KOPT-K1 (cell line): Measurements from ENCODE around the gene TRABD2B.

Experiments
- H3K27ac ChIP-seq: fragments of 200-600 bp; sonication (generic); 2 replicates; pipeline ENCODE4 v1.5.1; 2016; ENCODE audit warnings: antibody characterized with exemption, mild to moderate bottlenecking, low read depth, low read length; ENCODE audit not compliant: poor library complexity, severe bottlenecking
- H3K36me3 ChIP-seq: fragments of 200-600 bp; sonication (generic); 2 replicates; pipeline ENCODE4 v1.5.1; 2017; ENCODE audit warnings: antibody characterized with exemption, mild to moderate bottlenecking, low read length, moderate library complexity; ENCODE audit not compliant: insufficient read depth
- H3K9me3 ChIP-seq: fragments of 200-600 bp; sonication (generic); 2 replicates; pipeline ENCODE4 v1.5.1; 2017; ENCODE audit warnings: antibody characterized with exemption, low read length, mild to moderate bottlenecking; ENCODE audit not compliant: insufficient read depth, poor library complexity, severe bottlenecking

Gene TRABD2B

DNA sequence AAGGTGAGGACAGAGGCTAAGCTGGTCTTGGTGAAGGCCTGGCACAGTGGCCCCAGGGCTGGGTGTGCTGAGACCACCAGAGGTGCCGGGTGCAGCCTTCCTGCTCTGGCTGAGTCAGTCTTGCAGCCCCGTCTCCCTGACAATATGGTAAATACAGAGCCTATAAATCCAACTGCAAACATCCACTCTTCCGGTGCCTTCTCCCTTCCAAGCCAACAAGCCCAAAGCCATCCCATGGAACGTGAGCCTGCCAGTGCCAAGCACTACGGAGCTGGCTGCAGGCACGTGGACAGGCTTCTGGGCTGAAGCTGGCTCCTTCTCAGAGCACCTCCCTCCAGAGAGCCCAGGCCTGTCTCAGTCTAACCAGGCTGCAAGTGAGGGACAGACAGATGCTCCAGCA is 70.0 kb downstream of the TRABD2B start:
- Histone ChIP-seq H3K36me3 (no peaks in the 10 kb centered on the region), H3K9me3 (no peaks in the 10 kb centered on the region), H3K27ac (no peak overlapping the region)

DNA sequence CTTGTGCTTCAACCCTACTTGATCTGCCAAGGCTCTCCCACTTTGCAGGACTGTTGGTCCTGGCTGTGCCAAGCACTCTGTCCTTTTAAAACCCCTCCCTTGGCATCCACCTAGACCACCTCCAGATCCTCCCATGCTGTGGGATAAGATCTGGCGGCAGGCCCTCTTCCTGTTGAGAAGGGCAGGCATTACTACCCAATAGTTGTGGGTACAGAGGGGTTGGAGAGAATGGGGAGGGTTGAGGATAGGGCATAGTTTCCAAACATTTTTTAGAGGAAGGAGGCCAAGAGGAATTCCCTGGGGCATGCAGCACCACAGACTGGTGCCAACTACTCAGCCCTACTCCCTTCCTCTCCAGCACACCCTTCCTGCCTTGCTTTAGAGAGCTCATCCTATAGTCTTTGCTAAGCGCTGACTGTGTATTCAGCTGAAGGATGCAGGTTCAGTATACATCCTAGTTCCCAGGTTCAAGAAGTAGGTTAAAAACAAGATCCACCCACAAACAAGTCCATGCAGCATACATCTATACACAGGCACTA is 70.7 kb downstream of the TRABD2B start:
- Histone ChIP-seq H3K36me3 (no peaks in the 10 kb centered on the region), H3K27ac (no peak overlapping the region), H3K9me3 (no peaks in the 10 kb centered on the region)

DNA sequence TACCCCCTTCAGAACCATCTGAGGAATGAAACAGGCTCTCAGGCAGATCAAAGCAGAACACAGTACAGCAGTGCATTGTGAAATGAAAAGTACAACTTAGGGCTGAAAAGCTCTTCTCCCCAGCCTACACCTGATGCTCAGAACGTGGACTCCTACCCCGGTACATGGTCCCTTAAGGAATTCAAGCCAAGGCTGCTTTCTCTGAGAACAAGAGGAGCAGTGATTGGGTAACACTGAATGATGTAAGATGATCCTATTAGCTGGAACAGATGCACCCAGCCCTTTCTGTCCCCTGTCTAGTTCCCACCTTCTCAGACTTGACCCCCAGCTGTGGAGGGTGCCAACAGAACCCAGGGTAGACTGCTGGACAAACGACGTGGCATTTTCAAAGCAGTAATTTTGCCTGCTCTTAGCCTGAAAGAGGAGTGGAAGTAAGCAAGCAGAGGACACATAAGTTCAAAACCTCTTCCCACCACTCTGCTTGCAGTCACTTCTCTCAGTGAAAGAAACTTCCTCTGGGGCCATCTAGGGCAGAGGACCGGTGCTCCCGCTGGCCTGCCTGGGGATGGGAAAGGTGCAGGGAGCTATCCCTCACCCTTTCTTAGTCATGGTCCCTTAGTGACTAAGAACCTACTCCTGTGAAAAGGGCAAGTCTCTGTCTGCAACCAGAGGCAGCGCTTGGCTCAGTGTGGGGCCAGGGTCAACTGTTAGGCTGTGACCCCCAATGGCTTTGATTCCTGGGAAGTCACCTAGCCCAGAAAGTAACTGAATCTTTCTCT is 72.7 kb downstream of the TRABD2B start:
- no peaks in the 10 kb centered on the region for H3K9me3 ChIP-seq

DNA sequence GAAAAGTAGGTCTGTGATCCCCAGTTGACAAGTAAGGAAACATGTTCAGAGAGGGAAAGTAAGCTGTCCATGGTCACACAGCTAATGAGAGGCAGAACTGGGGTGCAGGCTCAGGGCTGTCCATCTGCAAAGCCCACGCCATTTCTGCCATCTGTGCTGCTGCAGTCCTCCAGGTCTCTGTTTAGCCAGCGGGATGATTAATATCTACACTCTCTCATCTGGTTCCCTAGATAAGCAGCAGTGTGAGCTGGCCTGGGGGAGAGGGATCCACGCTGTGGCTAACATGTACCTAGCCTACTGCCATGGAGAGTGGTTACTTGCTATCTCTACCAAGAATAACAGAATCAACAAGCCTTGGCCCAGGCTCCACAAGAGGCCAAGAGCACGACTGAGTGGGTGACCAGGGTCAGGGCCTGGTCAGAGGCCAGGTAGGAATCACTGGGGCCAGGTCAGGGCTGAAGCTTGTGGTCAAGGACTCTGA is 75.2 kb downstream of the TRABD2B start:
- Histone ChIP-seq H3K9me3 (no peaks in the 10 kb centered on the region), H3K36me3 (no peaks in the 10 kb centered on the region), H3K27ac (no peak overlapping the region)

More for the DNA sequence above, 72.7 kb downstream of the TRABD2B start:
- H3K36me3 ChIP-seq = no peaks in the 10 kb centered on the region
- H3K27ac ChIP-seq = no peak overlapping the region

DNA sequence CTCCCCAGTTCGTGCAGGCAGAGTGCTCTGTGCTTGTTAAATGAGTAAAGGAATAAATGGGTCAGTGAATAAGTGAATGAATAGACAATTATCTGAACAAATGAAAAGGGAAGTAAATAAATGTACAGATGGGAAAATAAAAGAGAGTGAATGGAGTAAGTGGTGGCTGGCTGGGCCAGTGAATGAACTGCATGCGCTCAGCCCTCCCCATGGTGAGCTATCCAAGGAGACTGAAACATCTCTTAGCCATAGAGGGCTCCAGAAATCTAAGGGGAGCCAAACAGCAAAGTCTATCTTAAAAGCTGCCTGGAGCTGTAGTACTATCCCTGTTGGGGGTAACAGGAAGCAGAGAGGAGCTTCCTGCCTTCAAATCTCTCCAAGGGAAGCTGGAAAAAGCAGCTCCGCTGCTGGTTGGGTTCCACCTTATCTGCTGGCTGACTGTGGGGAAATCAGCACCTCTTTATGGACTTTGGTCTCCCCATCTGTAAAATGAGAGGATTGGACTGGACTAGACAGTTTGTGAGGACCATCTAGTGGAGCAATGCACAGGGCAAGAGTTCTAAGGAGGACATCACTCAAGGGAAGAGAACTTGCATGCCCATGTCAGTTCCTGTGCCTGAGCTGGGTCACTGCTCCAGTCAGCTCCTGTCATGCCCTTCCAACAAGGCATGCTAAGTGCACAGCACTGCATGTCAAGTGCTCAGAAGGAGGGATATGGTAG is 77.9 kb downstream of the TRABD2B start:
- no peaks in the 10 kb centered on the region for H3K36me3 ChIP-seq
- no peak overlapping the region for H3K27ac ChIP-seq
- no peaks in the 10 kb centered on the region for H3K9me3 ChIP-seq

DNA sequence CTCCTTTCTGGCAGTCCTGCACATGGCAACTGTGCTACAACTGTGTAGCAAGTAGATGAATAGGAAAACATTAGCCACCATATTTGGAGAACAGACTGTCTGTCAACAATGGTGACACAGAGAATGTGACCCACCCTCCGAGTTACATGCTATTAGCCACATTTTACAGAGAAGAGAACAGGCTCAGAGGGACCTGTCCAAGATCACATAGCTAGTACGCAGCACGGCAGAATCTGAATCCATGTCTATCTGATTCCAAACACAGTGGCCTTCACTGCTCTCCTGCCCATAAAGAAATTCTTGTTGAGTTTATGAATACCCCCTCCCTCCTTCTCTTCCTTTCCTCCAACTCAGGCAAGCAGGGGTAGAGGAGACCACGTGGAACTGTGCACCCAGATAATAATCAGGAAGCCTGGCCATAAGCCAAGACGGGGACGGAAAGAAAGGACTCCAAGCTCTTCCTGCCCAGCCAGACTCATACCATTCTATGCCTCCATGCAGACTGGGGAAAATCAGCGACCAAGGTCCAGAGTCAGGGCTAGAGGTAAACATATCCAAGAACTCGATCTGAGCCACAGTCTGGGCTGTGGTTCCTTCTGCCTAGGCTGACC is 78.8 kb downstream of the TRABD2B start:
- Histone ChIP-seq H3K36me3 (no peaks in the 10 kb centered on the region), H3K9me3 (no peaks in the 10 kb centered on the region), H3K27ac (no peak overlapping the region)

DNA sequence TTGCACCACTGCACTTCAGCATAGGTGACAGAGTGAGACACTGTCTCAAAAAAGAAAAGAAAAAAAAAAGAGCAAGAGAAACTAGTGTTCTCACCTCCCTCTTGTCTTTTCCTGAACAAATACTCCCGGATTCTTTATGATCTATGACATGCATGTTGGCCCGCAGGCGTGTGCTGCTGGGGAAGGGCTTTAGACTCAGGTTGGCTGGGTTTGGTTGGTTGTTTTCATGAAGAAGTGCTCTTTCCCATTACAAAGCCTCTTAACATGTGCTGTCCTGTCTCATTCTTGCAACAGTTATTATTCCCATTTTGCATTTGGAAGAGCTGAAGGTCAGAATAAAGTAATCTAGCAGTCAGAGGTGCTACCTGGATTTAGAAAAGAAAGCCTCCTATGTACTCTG is 79.5 kb downstream of the TRABD2B start:
- Histone ChIP-seq H3K36me3 (no peaks in the 10 kb centered on the region), H3K27ac (no peak overlapping the region), H3K9me3 (no peaks in the 10 kb centered on the region)

DNA sequence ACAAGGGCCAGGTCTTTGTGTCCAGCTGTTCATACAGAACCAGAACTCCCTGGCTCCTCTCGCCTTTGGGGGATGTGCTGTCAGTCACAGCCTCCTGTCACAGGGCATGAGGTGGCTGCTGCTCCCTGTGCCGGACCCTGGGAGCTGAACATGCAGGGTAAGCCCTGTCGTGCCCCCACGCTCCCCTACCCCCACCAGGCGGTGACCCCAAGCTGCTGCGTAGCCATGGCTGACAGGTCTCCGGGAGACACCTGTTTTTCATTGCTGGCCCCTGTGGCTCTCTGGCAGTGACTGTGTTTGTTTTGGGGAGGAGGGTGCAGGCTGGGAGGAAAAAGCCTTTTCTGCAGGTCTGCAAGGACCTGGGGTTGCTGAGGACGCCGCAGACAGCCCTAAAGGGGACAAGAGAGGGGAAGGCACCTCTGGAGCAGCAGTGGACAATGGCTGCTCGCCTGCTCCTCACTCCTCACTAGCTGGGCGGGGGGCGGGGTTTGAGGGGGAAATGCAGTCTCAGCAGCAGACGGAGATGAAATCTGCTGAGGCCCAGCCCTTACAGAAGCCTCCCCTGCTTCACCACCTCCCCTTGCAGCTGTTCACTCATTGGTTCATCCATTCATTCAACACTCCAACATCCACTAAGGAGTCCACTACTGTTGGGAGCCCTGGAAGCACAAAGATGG is 81.4 kb downstream of the TRABD2B start:
- Histone ChIP-seq H3K9me3 (no peaks in the 10 kb centered on the region), H3K36me3 (no peaks in the 10 kb centered on the region), H3K27ac (no peak overlapping the region)

DNA sequence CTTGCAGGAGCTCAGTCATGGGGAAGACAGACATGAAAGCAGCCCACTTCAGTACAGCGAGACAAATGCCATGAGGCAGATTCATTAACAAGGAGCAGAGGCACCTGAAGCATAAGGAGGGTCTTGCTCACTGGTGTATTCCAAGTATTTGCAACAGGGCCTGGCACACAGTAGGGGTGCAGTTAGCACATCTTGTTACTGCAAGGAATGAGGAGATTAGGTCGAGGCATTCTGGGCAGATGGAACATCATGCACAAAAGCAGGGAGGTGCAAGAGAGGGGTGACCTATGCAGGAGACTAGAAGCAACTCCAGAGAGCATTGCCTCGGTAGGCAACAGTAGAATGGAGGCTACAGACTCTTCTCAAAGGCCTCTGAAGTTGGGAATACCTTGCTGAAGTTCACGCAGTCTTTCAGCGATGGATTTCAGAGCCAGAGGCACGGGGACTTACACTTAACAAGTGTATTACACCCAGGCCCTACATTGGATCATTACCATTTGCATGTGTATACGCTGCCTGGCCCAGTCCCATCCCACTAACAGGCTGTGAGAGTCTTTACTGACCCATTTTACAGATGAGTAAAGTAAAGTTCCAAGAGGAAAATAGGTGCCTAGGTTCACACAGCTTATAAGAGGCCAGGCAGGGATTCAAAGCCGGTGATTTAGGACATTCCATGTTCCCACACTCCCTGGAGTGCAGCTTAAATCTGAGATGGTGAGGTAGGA is 82.1 kb downstream of the TRABD2B start:
- Histone ChIP-seq H3K9me3 (no peaks in the 10 kb centered on the region), H3K27ac (no peak overlapping the region), H3K36me3 (no peaks in the 10 kb centered on the region)

DNA sequence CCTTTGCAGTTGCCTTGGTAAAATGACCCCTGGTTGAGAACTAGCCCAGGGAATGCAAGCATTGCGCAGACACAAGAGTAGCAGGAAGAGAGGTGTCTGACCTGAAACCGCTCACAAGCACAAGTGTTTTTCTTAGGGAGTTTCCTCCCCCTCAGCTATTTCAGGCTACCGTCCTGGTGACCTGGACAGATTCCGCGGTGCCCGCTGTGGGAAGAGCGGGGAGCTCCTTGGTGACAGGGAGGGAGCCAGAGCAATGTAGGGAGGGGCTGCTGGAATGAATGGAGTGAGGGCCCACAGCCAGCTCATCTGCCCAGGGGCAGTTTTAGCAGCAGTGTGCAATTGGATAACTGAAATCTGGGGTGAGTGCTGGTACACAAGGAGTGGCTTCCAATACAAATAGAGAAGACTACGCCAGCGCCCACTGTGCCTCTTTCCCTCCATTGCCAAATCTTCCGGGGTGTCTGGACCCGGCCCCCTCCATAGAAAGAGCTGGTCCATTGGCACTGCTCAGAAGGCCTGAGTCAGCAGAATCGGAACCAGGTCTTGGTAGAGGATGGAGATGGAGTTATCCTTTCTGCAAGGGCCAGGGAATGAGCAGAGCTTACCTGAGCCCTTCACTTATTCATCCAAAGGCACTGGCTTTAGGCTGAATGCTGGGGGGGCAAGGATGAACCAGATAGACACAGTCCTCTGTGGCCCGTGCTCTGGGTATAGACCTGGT is 82.8 kb downstream of the TRABD2B start:
- H3K36me3 ChIP-seq = no peaks in the 10 kb centered on the region

DNA sequence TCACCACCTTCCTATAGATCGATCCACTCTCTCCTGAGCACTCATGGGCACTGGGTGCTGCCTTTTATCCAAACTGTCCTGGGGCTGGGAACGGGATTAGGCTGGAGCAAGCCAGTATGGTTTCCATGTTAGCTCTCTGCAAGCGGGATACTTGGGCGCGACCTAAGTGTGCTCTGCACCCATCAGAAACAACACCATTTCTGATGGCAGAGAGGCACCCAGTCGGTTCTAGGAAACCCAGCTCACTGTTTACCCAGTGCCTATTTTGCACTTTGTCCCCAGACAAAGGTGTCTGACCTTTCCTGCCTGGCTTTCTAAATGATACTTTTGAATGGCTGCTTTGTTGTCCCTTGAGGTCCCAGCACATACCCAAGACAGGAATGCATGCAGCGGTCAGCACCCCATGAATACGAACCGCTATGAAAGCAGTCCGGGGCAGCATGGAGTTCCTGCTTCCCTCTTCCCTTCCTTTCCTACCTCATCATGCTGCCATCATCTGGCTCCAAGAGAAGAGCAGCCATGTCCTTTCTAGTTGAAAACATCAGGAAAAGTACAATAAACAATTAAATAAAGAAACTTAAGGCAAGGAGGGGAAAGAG is 83.9 kb downstream of the TRABD2B start:
- Histone ChIP-seq H3K27ac (no peak overlapping the region), H3K9me3 (no peaks in the 10 kb centered on the region), H3K36me3 (no peaks in the 10 kb centered on the region)

More for the DNA sequence above, 82.8 kb downstream of the TRABD2B start:
- Histone ChIP-seq H3K9me3 (no peaks in the 10 kb centered on the region), H3K27ac (no peak overlapping the region)

DNA sequence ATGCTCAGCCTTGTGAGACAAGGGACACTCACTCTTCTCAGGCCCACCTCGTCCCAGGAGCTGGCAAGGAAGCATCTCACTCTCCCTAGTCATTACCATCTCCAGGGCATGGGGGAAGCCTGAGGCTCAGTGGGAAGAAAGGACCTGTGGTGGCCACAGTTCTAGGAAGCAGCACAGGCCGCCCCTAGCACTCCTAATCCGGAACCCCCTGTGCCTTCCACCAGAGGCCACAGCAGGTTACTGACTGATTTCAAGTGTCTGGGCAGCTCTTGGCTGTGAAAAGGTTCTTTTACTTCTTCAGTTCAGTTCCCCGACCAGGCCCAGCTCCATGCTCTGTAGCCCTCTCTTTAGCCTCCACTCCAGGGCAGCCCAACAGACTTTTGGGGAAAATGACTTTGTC is 84.4 kb downstream of the TRABD2B start:
- Histone ChIP-seq H3K27ac (no peak overlapping the region), H3K36me3 (no peaks in the 10 kb centered on the region), H3K9me3 (no peaks in the 10 kb centered on the region)

DNA sequence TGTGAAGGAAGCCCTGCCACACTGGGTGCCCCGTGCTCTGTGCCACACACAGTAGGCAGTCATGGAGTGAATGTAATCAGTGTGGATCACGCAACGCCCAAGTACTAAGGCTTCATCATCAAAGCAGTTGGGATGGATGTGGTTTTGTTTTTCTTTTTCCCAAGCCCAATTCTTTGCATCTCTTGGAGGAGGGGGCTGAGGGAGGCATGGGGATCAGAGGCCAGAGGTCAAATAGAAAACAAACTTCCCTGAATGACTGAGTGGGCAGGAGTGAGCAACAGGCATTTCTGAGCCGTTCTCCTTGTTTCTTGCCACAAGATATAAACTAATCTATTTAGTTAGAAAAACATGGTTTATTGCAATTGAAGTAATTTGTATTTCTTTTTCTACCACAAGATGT is 85.3 kb downstream of the TRABD2B start:
- H3K36me3 ChIP-seq = no peaks in the 10 kb centered on the region
- H3K27ac ChIP-seq = no peak overlapping the region
- no peaks in the 10 kb centered on the region for H3K9me3 ChIP-seq
